ENCODE results near the gene SPEM3.

SPEM3 gene

GRCh38 chr17:7393613-7394451 is 34.8 kb upstream of the SPEM3 start:
- H3K27ac ChIP-seq = peak overlapping the region; percentile 95
- TF ChIP-seq CTCF (IDR thresholded peaks at IDR 0.05) (no peak), ZFX (IDR thresholded peaks at IDR 0.05; ENCODE audit: borderline replicate concordance) (no peak)

GRCh38 chr17:7394452-7395191 is 34.0 kb upstream of the SPEM3 start, which contains the start of gene PLSCR3:
Gene PLSCR3 (minus strand): TSS chr17:7394525. CDS start chr17:7394110, 415 bp downstream.
- peak within 1 kb of the TSS; percentile 95 for H3K27ac ChIP-seq
- TF ChIP-seq ZFX (IDR thresholded peaks at IDR 0.05; ENCODE audit: borderline replicate concordance) = no peak
- TF ChIP-seq CTCF (IDR thresholded peaks at IDR 0.05) = peak; percentile 39

- no peak for TF ChIP-seq ZFX (IDR thresholded peaks at IDR 0.05; ENCODE audit: borderline replicate concordance)
- TF ChIP-seq CTCF (IDR thresholded peaks at IDR 0.05) = no peak
- H3K27ac ChIP-seq = no peak overlapping the region
These were observed 32.5 kb upstream of the SPEM3 start for GRCh38 chr17:7396147-7396546.

GRCh38 chr17:7398612-7399011 is 30.0 kb upstream of the SPEM3 start:
- TF ChIP-seq CTCF (IDR thresholded peaks at IDR 0.05) (no peak), ZFX (IDR thresholded peaks at IDR 0.05; ENCODE audit: borderline replicate concordance) (no peak)
- no peak overlapping the region for H3K27ac ChIP-seq

GRCh38 chr17:7403043-7403726 is 25.5 kb upstream of the SPEM3 start:
- no peak for TF ChIP-seq ZFX (IDR thresholded peaks at IDR 0.05; ENCODE audit: borderline replicate concordance)
- H3K27ac ChIP-seq = peak overlapping the region; percentile 87

GRCh38 chr17:7403727-7403976 is 25.0 kb upstream of the SPEM3 start:
- H3K27ac ChIP-seq = peak overlapping the region; percentile 87
- no peak for TF ChIP-seq CTCF (IDR thresholded peaks at IDR 0.05)
- TF ChIP-seq ZFX (IDR thresholded peaks at IDR 0.05; ENCODE audit: borderline replicate concordance) = no peak

- no peak for TF ChIP-seq ZFX (IDR thresholded peaks at IDR 0.05; ENCODE audit: borderline replicate concordance)
- TF ChIP-seq CTCF (IDR thresholded peaks at IDR 0.05) = no peak
- peak within 1 kb of the TSS; percentile 87 for H3K27ac ChIP-seq
These were observed 24.5 kb upstream of the SPEM3 start, which contains the start of gene TMEM256 for GRCh38 chr17:7403977-7404736. Gene TMEM256 (minus strand): TSS chr17:7404097. CDS start chr17:7404084, 13 bp downstream.

Measured in 22Rv1 (cell line).